Measurements from ENCODE around the gene GJA8.
"Not testable (repeated sequence)": the region's sequence is repeated elsewhere in the genome, so short reads cannot be mapped to it uniquely, and the experiment has no call there.

The GJA8 gene

DNA sequence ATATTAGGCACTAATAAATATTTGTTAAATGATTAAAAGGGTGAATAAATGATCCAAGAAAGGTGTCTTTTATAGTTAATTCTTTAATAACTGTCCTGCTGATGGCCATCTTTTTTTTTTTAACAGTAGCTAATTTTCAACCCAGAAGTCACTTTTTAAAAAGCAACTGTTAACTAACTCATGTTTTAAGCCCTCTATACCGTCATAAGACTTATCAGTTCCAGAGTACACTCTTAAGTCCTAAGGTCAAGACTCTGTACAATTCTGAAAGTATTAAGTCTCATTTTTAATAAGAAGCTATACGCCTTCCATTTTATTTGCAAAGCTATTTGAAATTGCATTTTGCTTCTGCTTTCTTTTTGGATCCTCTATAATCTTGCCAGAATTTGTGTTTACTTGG lies 28.5 kb downstream of the GJA8 start:
- not testable (repeated sequence) for H3K4me1 ChIP-seq (ENCODE audit: control insufficient read depth in 2 of 2, insufficient read depth in 1 of 2, low read depth in 1 of 2, low read length in 2 of 2); H3K4ac ChIP-seq (ENCODE audit: low read length); DNase-seq (ENCODE audit: low spot score); H2BK12ac ChIP-seq (ENCODE audit: low read length); H3K79me1 ChIP-seq (ENCODE audit: low read depth, low read length); H2AK5ac ChIP-seq (ENCODE audit: low read depth, low read length); H3K9me3 ChIP-seq (replicated peaks in 1 of 2; ENCODE audit: control insufficient read depth in 2 of 2, insufficient read depth in 1 of 2, low read depth in 1 of 2, low read length in 2 of 2); H3K4me2 ChIP-seq (ENCODE audit: insufficient read depth, low read length, poor library complexity, severe bottlenecking); H3K18ac ChIP-seq (ENCODE audit: low read length); H3K27me3 ChIP-seq (ENCODE audit: control insufficient read depth in 3 of 3, insufficient read depth in 3 of 3, low read depth in 1 of 3, low read length in 3 of 3); H3K4me3 ChIP-seq (ENCODE audit: low read length in 2 of 2); H4K8ac ChIP-seq (ENCODE audit: low read depth, low read length); H3K9ac ChIP-seq (ENCODE audit: low read depth, low read length, poor library complexity); H2BK15ac ChIP-seq (ENCODE audit: low read length); H2BK120ac ChIP-seq (ENCODE audit: low read depth, low read length); H4K91ac ChIP-seq (ENCODE audit: low read depth, low read length, poor library complexity); H3K23ac ChIP-seq (ENCODE audit: low read depth, low read length, poor library complexity); H2AFZ ChIP-seq (ENCODE audit: low read length); H3K27ac ChIP-seq (replicated peaks; ENCODE audit: low read length); H3K14ac ChIP-seq (ENCODE audit: low read length); H2BK5ac ChIP-seq (ENCODE audit: low read length); H3K36me3 ChIP-seq (replicated peaks in 1 of 2; ENCODE audit: control insufficient read depth in 2 of 2, insufficient read depth in 2 of 2, low read length in 2 of 2)
- WGBS, 2 donors (ENCODE audit: extremely low coverage in 2 of 2, insufficient read length in 2 of 2, insufficient replicate concordance in 1 of 2) = no CpG with 5 or more reads among the region's 2 CpGs

DNA sequence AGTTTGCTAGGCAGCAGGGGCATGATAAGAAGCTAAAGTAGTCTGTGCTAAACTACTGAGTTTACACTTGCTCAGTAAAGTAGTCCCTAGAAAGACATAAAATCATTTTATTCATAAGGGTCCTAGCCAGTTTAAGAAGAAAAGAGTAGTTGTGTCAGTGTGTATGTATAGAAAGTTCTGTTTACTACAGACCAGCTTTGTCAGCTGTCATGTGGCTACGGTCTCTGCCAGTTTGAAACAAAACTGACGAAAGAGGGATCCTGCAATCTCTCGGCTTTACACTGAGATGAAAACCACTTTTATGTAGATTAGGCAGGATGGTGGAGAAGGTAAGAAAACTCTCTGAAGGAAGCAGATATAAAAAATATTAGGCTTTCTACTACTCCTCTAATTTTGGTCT lies 32.7 kb downstream of the GJA8 start:
- not testable (repeated sequence) for H3K27me3 ChIP-seq (ENCODE audit: control insufficient read depth in 3 of 3, insufficient read depth in 3 of 3, low read depth in 1 of 3, low read length in 3 of 3); H3K4ac ChIP-seq (ENCODE audit: low read length); H3K4me1 ChIP-seq (ENCODE audit: control insufficient read depth in 2 of 2, insufficient read depth in 1 of 2, low read depth in 1 of 2, low read length in 2 of 2); H4K8ac ChIP-seq (ENCODE audit: low read depth, low read length); H2AK5ac ChIP-seq (ENCODE audit: low read depth, low read length); H2BK12ac ChIP-seq (ENCODE audit: low read length); H2AFZ ChIP-seq (ENCODE audit: low read length); H3K4me2 ChIP-seq (ENCODE audit: insufficient read depth, low read length, poor library complexity, severe bottlenecking); H2BK120ac ChIP-seq (ENCODE audit: low read depth, low read length); H4K91ac ChIP-seq (ENCODE audit: low read depth, low read length, poor library complexity); H3K23ac ChIP-seq (ENCODE audit: low read depth, low read length, poor library complexity); H2BK5ac ChIP-seq (ENCODE audit: low read length); H3K18ac ChIP-seq (ENCODE audit: low read length); H3K79me1 ChIP-seq (ENCODE audit: low read depth, low read length); H3K27ac ChIP-seq (replicated peaks; ENCODE audit: low read length); H3K9ac ChIP-seq (ENCODE audit: low read depth, low read length, poor library complexity); H2BK15ac ChIP-seq (ENCODE audit: low read length); DNase-seq (ENCODE audit: low spot score); H3K36me3 ChIP-seq (replicated peaks in 1 of 2; ENCODE audit: control insufficient read depth in 2 of 2, insufficient read depth in 2 of 2, low read length in 2 of 2); H3K4me3 ChIP-seq (ENCODE audit: low read length in 2 of 2); H3K14ac ChIP-seq (ENCODE audit: low read length); H3K9me3 ChIP-seq (replicated peaks in 1 of 2; ENCODE audit: control insufficient read depth in 2 of 2, insufficient read depth in 1 of 2, low read depth in 1 of 2, low read length in 2 of 2)
- no CpG with 5 or more reads among the region's 3 CpGs for WGBS, 2 donors (ENCODE audit: extremely low coverage in 2 of 2, insufficient read length in 2 of 2, insufficient replicate concordance in 1 of 2)

- H2AFZ ChIP-seq (ENCODE audit: low read length); H3K23ac ChIP-seq (ENCODE audit: low read depth, low read length, poor library complexity); DNase-seq (ENCODE audit: low spot score); H3K79me1 ChIP-seq (ENCODE audit: low read depth, low read length); H2BK15ac ChIP-seq (ENCODE audit: low read length); H3K4me2 ChIP-seq (ENCODE audit: insufficient read depth, low read length, poor library complexity, severe bottlenecking); H4K91ac ChIP-seq (ENCODE audit: low read depth, low read length, poor library complexity); H3K9me3 ChIP-seq (replicated peaks in 1 of 2; ENCODE audit: control insufficient read depth in 2 of 2, insufficient read depth in 1 of 2, low read depth in 1 of 2, low read length in 2 of 2); H3K4me1 ChIP-seq (ENCODE audit: control insufficient read depth in 2 of 2, insufficient read depth in 1 of 2, low read depth in 1 of 2, low read length in 2 of 2); H3K9ac ChIP-seq (ENCODE audit: low read depth, low read length, poor library complexity); H3K4ac ChIP-seq (ENCODE audit: low read length); H3K27ac ChIP-seq (replicated peaks; ENCODE audit: low read length); H4K8ac ChIP-seq (ENCODE audit: low read depth, low read length); H3K36me3 ChIP-seq (replicated peaks in 1 of 2; ENCODE audit: control insufficient read depth in 2 of 2, insufficient read depth in 2 of 2, low read length in 2 of 2); H3K14ac ChIP-seq (ENCODE audit: low read length); H3K18ac ChIP-seq (ENCODE audit: low read length); H2AK5ac ChIP-seq (ENCODE audit: low read depth, low read length); H2BK5ac ChIP-seq (ENCODE audit: low read length); H2BK12ac ChIP-seq (ENCODE audit: low read length); H3K27me3 ChIP-seq (ENCODE audit: control insufficient read depth in 3 of 3, insufficient read depth in 3 of 3, low read depth in 1 of 3, low read length in 3 of 3); H3K4me3 ChIP-seq (ENCODE audit: low read length in 2 of 2); H2BK120ac ChIP-seq (ENCODE audit: low read depth, low read length): not testable (repeated sequence)
- no CpG with 5 or more reads among the region's 2 CpGs for WGBS, 2 donors (ENCODE audit: extremely low coverage in 2 of 2, insufficient read length in 2 of 2, insufficient replicate concordance in 1 of 2)
These were observed 37.9 kb downstream of the GJA8 start for GRCh38 chr1:147940456-147940855.

DNA sequence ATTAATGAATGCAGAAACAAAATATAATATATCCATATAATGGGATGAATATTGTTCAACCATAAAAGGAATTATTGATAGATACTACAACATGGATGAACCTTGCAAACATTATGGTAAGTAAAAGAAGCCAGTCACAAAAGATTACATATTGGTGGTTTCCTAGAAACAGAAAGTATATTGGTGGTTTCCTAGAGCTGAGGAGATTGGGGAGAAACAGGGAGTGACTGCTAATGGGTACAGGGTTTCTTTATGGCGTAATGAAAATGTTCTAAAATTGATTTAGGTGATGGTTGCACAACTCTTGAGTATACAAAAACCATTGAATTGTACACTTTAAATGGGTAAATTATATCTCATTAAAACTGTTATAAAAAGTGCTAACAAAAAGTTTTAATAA lies 40.0 kb downstream of the GJA8 start:
- not testable (repeated sequence) for H2AK5ac ChIP-seq (ENCODE audit: low read depth, low read length); H2BK120ac ChIP-seq (ENCODE audit: low read depth, low read length); H3K4me1 ChIP-seq (ENCODE audit: control insufficient read depth in 2 of 2, insufficient read depth in 1 of 2, low read depth in 1 of 2, low read length in 2 of 2); H2AFZ ChIP-seq (ENCODE audit: low read length); H3K4ac ChIP-seq (ENCODE audit: low read length); H4K91ac ChIP-seq (ENCODE audit: low read depth, low read length, poor library complexity); H4K8ac ChIP-seq (ENCODE audit: low read depth, low read length); H3K14ac ChIP-seq (ENCODE audit: low read length); H3K18ac ChIP-seq (ENCODE audit: low read length); H3K27ac ChIP-seq (replicated peaks; ENCODE audit: low read length); H2BK5ac ChIP-seq (ENCODE audit: low read length); DNase-seq (ENCODE audit: low spot score); H2BK15ac ChIP-seq (ENCODE audit: low read length); H3K9ac ChIP-seq (ENCODE audit: low read depth, low read length, poor library complexity); H3K36me3 ChIP-seq (replicated peaks in 1 of 2; ENCODE audit: control insufficient read depth in 2 of 2, insufficient read depth in 2 of 2, low read length in 2 of 2); H3K79me1 ChIP-seq (ENCODE audit: low read depth, low read length); H2BK12ac ChIP-seq (ENCODE audit: low read length); H3K27me3 ChIP-seq (ENCODE audit: control insufficient read depth in 3 of 3, insufficient read depth in 3 of 3, low read depth in 1 of 3, low read length in 3 of 3); H3K23ac ChIP-seq (ENCODE audit: low read depth, low read length, poor library complexity); H3K4me2 ChIP-seq (ENCODE audit: insufficient read depth, low read length, poor library complexity, severe bottlenecking); H3K4me3 ChIP-seq (ENCODE audit: low read length in 2 of 2); H3K9me3 ChIP-seq (replicated peaks in 1 of 2; ENCODE audit: control insufficient read depth in 2 of 2, insufficient read depth in 1 of 2, low read depth in 1 of 2, low read length in 2 of 2)
- WGBS, 2 donors (ENCODE audit: extremely low coverage in 2 of 2, insufficient read length in 2 of 2, insufficient replicate concordance in 1 of 2) = no CpG with 5 or more reads among the region's 1 CpG
